Retinal pigment epithelial cell (primary cell): ENCODE measurements around the gene SPDYE4.

Source experiments
- DNase-seq: peaks from one replicate; pipeline ENCODE4 v3.0.0-alpha.2; 2010; ENCODE audit warnings: low read depth
- H3K4me3 ChIP-seq: 2 replicates; pipeline ENCODE4 v1.5.1; 2011; ENCODE audit warnings: mild to moderate bottlenecking, low read length, control low read depth, moderate library complexity
- CTCF ChIP-seq: conservative IDR thresholded peaks from 2 replicates; pipeline ENCODE4 v1.5.1; 2011; ENCODE audit warnings: low read depth, low read length, control low read depth, inconsistent platforms

The SPDYE4 gene

GRCh38 chr17:8705427-8705826, 52.9 kb downstream of the SPDYE4 start:
- TF ChIP-seq CTCF, result no peak
- no peak overlapping the region for H3K4me3 ChIP-seq
- DNase-seq, result no peak

- H3K4me3 ChIP-seq, result no peak overlapping the region
- DNase-seq, result no peak
- TF ChIP-seq CTCF, result no peak
Measured at GRCh38 chr17:8703001-8703400, 55.3 kb downstream of the SPDYE4 start.

GRCh38 chr17:8701754-8702153, 56.6 kb downstream of the SPDYE4 start:
- DNase-seq, result no peak
- TF ChIP-seq CTCF, result no peak
- no peak overlapping the region for H3K4me3 ChIP-seq

- TF ChIP-seq CTCF, result no peak
- no peak overlapping the region for H3K4me3 ChIP-seq
- DNase-seq, result no peak
Measured at GRCh38 chr17:8701221-8701620, 57.1 kb downstream of the SPDYE4 start.
